Heart left ventricle (tissue), 16 donors: ENCODE measurements around the gene SLC22A12. TPM values are rescaled to one million over a fixed set of nuclear protein-coding genes. Genes with fewer than 3 reads are reported as not detected.

Source experiments
- ATAC-seq, 4 donors: fragments of 200-7000 bp; cut with Tn5 transposase; one replicate each; pipeline ENCODE4 v1.9.1; 2020 to 2022; ENCODE audit warnings: moderate library complexity in 4 of 4, mild to moderate bottlenecking in 3 of 4, moderate number of reproducible peaks in 1 of 4
- DNase-seq, 5 donors: peaks; one replicate each; pipeline ENCODE4 v3.0.0-alpha.2; 2020
- H3K27ac ChIP-seq, 12 donors: fragments of 200-600 bp; sonication (generic) in 4 of 12; one replicate each; pipeline versions ENCODE4 v1.5.0 to v1.8.0; 2016 to 2022; ENCODE audit warnings: mild to moderate bottlenecking in 2 of 12
- H3K27me3 ChIP-seq, 9 donors: fragments of 200-600 bp; sonication (generic) in 2 of 9; one replicate each; pipeline versions ENCODE4 v1.5.1 to v1.8.0; 2016 to 2022; ENCODE audit warnings: mild to moderate bottlenecking in 3 of 9
- H3K36me3 ChIP-seq, 9 donors: fragments of 200-600 bp; sonication (generic) in 2 of 9; one replicate each; pipeline versions ENCODE4 v1.5.0 to v1.8.0; 2018 to 2022; ENCODE audit warnings: mild to moderate bottlenecking in 2 of 9
- H3K4me1 ChIP-seq, 12 donors: fragments of 200-600 bp; sonication (generic) in 4 of 12; one replicate each; pipeline versions ENCODE4 v1.5.0 to v1.8.0; 2016 to 2022; ENCODE audit warnings: mild to moderate bottlenecking in 3 of 12
- H3K4me3 ChIP-seq, 12 donors: fragments of 200-600 bp; sonication (generic) in 4 of 12; one replicate each; pipeline versions ENCODE4 v1.5.0 to v1.8.0; 2017 to 2022; ENCODE audit warnings: mild to moderate bottlenecking in 9 of 12, moderate library complexity in 4 of 12
- H3K9me3 ChIP-seq, 12 donors: fragments of 200-600 bp; sonication (generic) in 4 of 12; one replicate each; pipeline versions ENCODE4 v1.5.0 to v1.8.0; 2016 to 2022; ENCODE audit warnings: mild to moderate bottlenecking in 1 of 12
- CTCF ChIP-seq, 12 donors: fragments of 200-600 bp; sonication (generic) in 4 of 12; IDR thresholded peaks; one replicate each; pipeline versions ENCODE4 v1.5.0 to v1.8.0; 2018 to 2022; ENCODE audit warnings: antibody characterized with exemption in 12 of 12, mild to moderate bottlenecking in 5 of 12
- POLR2A ChIP-seq, 2 donors: fragments of 450-650 bp; IDR thresholded peaks; one replicate each; pipeline ENCODE4 v1.6.1; 2017; ENCODE audit warnings: antibody characterized with exemption in 2 of 2, mild to moderate bottlenecking in 2 of 2, moderate library complexity in 2 of 2
- WGBS, 4 donors: extraction: QIAGEN DNeasy Blood & Tissue Kit in 2 of 4; methylation state at CpG; one replicate each; pipeline versions ENCODE4 v1.1.5 to v1.1.7; 2013 to 2018; 5-methylcytosine and 5-hydroxymethylcytosine counted together
- intact Hi-C, 10 donors: fragments of 100-400 bp; cut with DNase I; formaldehyde crosslinking; loops; one replicate each; pipeline versions ENCODE4 v1.11.1 to v1.14.2; 2022
- polyA plus RNA-seq, 2 donors: library from polyadenylated mRNA; stranded (reverse); fragments of 200-250 nt; gene quantifications; one replicate each; pipeline ENCODE4 v1.2.3, GENCODE V29; 2013
- total RNA-seq, 9 donors: library from RNA; depleted of rRNA in 2 of 9; stranded (reverse); fragments of >200 nt in 2 of 9; fragmentation: NEBNext Ultra II Directional in 3 of 9; extraction: Animal tissue kit (Norgen Biotek cat#: 25700) in 3 of 9; gene quantifications; one replicate each; pipeline versions ENCODE4 v1.1.0 to v1.2.4, GENCODE V29; 2016 to 2023
- donor health status: ischemic (EF 13 %, LVEDD 7.1; RV severe dilation, severe dysfunction).
- donor health status: healthy with polysubstance abuse.
- donor health status: DM: no; HTN: yes; CAD: no.
- donor health status: DM: no; HTN: no; CAD: no.
- donor health status: ischemic (EF 25% LVEDD 6.9; RV normal size, moderate dysfunction).
- donor health status: ischemic (EF 25% LVEDD 5.7; RV mildly dilated, moderate dysfunction).
- donor health status: healthy.
- donor health status: DM: yes; HTN: yes; CAD: no.
- donor health status: ischemic (EF 35%, LVEDD 5.7; RV mildly dilated, moderate dysfunction).
- donor health status: nonischemic (EF 11% LVEDD 7.7; RV severe dilation, severe dysfunction).
- donor health status: DM: yes; HTN: yes; CAD: no.
- donor health status: PGD.
- donor health status: ischemic (EF 29% LVEDD 5.4; RV normal size, mild dysfunction).
- donor health status: nonischemic (EF 23%, LVEDD 6.1; RV moderate dilation, normal function).

The SLC22A12 gene
- total and polyA plus RNA-seq, 11 donors = not detected

GRCh38 chr11:64600281-64600992 lies 9.4 kb downstream of the SLC22A12 start:
- no peaks in the 10 kb centered on the region for H3K36me3 ChIP-seq
- ATAC-seq = no peak
- 79 to 95% (median 90%) methylated on average over 9 to 19 of the region's 19 CpGs for WGBS, 4 donors
- no peak for TF ChIP-seq CTCF (IDR thresholded peaks at IDR 0.05)
- no peak for TF ChIP-seq POLR2A (IDR thresholded peaks at IDR 0.05)
- H3K4me1 ChIP-seq = no peaks in the 10 kb centered on the region
- H3K4me3 ChIP-seq = no peak overlapping the region
- DNase-seq = peak in 1 of 5 donors; percentile 48
- H3K9me3 ChIP-seq = no peaks in the 10 kb centered on the region
- no peaks in the 10 kb centered on the region for H3K27me3 ChIP-seq
- intact Hi-C loops = loop anchor here in 1 of 10 donors (5.0 kb wide), 1 partner anchor 38 kb away; no protein-coding TSS in a partner anchor
- no peak overlapping the region for H3K27ac ChIP-seq

GRCh38 chr11:64601605-64602465 lies 10.8 kb downstream of the SLC22A12 start:
- 82 to 91% (median 85%) methylated on average over 12 of the region's 12 CpGs for WGBS, 4 donors
- intact Hi-C loops = loop anchor here in 1 of 10 donors (5.0 kb wide), 1 partner anchor 40 kb away; no protein-coding TSS in a partner anchor
- Histone ChIP-seq H3K27me3 (peaks cover 0 to 3% (median 0%) of the 10 kb centered on the region in 9 donors), H3K27ac (no peak overlapping the region), H3K4me3 (no peak overlapping the region), H3K9me3 (no peaks in the 10 kb centered on the region), H3K36me3 (no peaks in the 10 kb centered on the region), H3K4me1 (no peaks in the 10 kb centered on the region)
- no peak for ATAC-seq
- TF ChIP-seq POLR2A (IDR thresholded peaks at IDR 0.05) (no peak), CTCF (IDR thresholded peaks at IDR 0.05) (no peak)
- peak in 1 of 5 donors; percentile 32 for DNase-seq

- intact Hi-C loops = loop anchor here in 1 of 10 donors (5.0 kb wide), 1 partner anchor 40 kb away; no protein-coding TSS in a partner anchor
- TF ChIP-seq CTCF (IDR thresholded peaks at IDR 0.05) = no peak
- no peak for TF ChIP-seq POLR2A (IDR thresholded peaks at IDR 0.05)
- Histone ChIP-seq H3K9me3 (no peaks in the 10 kb centered on the region), H3K4me1 (peaks cover 0 to 2% (median 0%) of the 10 kb centered on the region in 12 donors), H3K4me3 (no peak overlapping the region), H3K27me3 (peaks cover 0 to 10% (median 4%) of the 10 kb centered on the region in 9 donors), H3K27ac (no peak overlapping the region), H3K36me3 (no peaks in the 10 kb centered on the region)
- WGBS, 4 donors = 93 to 100% (median 96%) methylated on average over 4 to 10 of the region's 10 CpGs
- DNase-seq = peak in 1 of 5 donors; percentile 48
- ATAC-seq = no peak
Measured at GRCh38 chr11:64602466-64603070, 11.5 kb downstream of the SLC22A12 start.
